ENCODE data around the gene ZC3H12A. TPM values are rescaled to one million over a fixed set of nuclear protein-coding genes. Genes with fewer than 3 reads are reported as not detected.

Gene ZC3H12A
- total and polyA plus RNA-seq, 2 of the 8 experiments (the other 6 are each of a cell fraction or from before 2014, with no cell fraction given) = 7.4 to 10.0 TPM

DNA sequence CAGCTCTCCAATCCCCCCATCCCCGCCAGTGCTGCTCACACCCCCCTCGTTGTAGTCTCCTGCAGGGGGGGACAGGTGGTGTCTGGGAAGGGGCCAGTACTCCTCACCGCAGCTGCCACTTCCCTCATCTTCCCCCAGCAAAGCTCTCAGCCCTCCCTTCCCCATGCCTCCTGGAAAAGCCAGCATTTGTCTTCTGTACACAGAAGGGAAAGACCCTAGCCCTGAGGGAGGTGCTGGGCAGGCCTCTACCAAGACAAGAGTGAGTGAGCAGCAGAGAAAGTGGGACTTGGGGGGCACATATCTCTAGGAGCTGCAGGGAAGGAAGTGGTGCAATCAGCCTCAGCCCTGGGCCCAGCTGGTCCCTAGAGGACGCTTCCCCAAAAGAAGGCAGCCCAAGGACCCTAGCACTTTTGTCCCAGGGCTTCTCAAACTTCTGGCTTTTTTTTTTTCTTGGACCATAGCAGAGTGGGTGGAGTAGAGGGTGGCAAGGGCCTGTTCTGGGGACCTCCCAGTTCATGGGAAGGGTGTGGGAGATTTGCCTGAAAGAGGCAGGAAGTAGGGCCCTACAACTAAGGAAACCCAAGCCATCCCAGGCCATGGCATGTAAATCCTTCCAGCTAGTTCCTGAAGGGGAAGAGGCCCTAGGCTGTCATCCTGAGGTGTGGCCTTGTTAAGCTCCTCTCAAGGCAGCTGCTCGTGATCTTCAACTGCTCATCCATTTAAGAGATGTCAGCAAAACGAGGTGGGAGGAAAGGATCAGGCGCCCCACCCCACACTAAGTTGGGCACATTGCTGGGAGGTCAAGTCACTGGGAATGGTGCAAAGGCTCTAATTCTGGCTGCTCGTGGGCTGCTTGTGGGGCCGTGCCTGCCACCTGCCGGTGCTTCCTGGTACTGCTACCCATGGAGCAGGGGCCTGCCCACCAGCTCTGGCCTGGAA lies 12.6 kb downstream of the ZC3H12A start (continued):
- TF ChIP-seq GABPA (IDR thresholded peaks at IDR 0.05; ENCODE audit: borderline replicate concordance, insufficient read depth, low read length) = 0 out of 2 replicates have a peak, but pooled peaks have one; percentile 41

Data from H1 (cell line).